Measurements from ENCODE around the gene SRMS. TPM values are rescaled to one million over a fixed set of nuclear protein-coding genes. Genes with fewer than 3 reads are reported as not detected.

SRMS gene
- total RNA-seq, 1 donor = not detected

DNA sequence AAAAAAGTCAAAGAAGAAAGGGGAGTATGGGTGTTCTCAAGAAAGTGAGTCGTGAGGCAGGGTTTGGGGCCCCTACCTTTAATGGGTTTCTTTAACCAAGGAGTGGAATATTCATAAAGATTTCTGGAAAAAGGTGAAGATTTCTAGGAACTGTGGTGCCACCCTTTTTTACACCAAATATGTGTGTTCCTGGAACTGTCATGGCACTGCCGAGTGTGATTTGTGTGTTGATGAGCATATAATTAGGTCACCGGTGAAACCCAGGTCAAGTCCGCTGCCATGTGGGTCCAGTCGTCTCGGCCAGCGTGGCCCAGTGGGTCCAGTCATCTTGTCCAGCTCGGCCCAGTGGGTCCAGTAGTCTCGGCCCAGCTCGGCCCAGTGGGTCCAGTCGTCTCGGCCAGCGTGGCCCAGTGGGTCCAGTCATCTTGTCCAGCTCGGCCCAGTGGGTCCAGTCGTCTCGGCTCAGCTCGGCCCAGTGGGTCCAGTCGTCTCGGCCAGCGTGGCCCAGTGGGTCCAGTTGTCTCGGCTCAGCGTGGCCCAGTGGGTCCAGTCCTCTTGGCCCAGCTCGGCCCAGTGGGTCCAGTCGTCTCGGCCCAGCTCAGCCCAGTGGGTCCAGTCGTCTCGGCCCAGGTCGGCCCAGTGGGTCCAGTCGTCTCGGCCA, 40.3 kb downstream of the SRMS start:
- DNase-seq (ENCODE audit: low read depth in 2 of 3, low spot score in 2 of 3) = no peak

GRCh38 chr20:63505723-63506122, 41.8 kb downstream of the SRMS start:
- DNase-seq (ENCODE audit: low read depth in 2 of 3, low spot score in 2 of 3) = no peak

DNA sequence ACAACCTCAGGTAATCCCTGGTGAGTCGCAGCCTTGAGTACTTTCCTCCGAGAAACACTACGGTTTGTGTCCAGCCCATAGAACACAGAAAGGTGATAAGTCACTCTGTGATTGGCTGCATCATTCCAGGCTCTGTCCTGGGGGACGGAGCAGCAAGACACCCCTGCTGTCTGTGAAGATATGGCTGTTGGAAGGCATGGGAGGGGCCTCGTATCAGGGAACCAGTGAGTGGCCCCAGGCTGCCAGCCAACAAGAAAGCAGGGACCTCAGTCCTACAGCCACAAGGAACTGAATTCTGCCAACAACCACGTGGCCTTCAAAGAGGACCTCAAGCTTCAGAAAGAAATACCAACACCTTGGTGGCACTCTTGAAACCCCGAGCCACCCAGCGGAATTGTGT, 42.3 kb downstream of the SRMS start:
- DNase-seq (ENCODE audit: low read depth in 2 of 3, low spot score in 2 of 3) = no peak

GRCh38 chr20:63504642-63505041, 42.9 kb downstream of the SRMS start:
- no peak for DNase-seq (ENCODE audit: low read depth in 2 of 3, low spot score in 2 of 3)

DNA sequence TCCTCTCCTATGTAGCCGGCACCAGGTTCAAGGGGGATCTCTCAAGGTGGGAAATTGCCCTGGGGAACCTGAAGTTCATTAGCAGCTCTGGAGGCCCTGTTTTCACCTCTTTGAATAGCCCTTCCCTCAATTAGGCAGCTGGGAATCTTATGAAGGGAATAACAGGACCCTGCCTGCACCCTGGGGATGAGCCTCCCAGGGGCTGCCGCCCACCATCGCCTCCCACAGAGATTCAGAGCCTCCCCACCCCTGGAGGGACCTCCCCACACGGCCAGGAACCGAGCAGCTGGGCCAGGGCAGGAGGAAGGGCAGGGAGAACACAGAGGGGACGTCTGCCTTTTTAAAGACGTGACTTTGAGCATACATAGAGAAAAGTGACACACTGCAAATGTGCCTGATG, 44.0 kb downstream of the SRMS start:
- DNase-seq (ENCODE audit: low read depth in 2 of 3, low spot score in 2 of 3) = no peak

DNA sequence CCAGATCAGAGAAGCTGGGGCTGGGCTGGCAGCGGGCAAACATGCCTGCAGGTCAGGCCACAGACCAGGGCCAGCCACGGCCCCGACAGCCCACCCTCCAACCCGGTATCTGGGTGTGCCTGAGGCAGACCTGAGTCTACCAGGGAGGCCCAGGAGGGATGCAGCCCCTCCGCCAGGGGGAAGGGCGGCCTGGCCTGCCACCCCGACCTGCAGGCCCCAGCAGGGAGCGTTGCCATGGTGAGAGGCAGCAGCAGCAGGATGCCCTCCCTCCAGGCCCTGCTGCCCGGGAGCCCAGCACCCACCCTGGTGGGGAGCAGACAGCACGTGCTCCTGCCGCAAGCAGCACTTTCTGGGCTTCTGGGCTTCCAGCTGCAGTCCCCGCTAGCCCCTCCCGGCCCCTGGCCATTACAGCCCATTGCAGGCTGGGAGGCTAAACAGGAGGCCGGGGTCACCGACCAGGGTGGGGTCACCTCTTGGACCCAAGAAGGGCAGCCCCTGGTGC, 44.8 kb downstream of the SRMS start:
- DNase-seq (ENCODE audit: low read depth in 2 of 3, low spot score in 2 of 3) = no peak

DNA sequence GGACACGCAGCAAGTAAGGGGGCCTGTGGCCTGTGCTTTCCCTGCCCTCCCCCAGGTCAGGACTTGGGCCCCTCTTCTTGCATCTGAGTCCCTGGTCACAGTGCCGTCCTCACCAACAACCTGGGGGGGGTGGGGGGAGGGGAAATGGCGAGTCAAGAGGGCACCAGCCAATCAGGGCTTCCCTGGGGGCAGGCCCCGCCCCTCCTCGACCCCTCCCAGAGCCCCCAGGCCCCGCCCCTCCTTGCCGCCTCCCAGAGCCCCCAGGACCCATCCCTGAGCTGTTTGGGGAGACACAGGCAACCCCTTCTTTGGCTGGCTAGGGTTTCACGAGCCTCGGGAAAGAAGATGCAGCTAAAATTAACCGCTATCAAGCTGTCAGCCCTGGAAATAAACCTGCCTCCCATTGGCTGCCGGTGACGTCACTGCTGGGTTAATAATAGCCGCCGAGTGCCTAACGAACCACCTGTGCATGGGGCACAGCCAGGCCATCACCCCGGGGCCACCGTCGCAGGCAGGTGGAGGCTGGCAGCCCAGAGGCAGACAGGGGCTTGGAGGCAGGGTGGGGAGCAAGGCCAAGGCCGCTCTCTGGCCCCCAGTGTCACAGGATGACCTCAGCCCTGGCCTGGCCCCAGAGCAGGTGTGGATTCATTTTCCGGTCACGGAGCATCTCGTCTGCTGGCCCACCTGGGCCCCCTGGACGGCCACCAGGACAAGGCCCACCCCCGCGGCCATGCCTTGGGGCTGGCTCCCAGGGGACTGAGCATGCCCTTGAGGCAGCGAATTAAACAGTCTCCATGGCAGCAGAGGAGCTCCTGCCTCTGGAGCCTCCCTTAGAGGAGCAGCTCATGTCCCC, 45.5 kb downstream of the SRMS start:
- DNase-seq (ENCODE audit: low read depth in 2 of 3, low spot score in 2 of 3) = no peak

DNA sequence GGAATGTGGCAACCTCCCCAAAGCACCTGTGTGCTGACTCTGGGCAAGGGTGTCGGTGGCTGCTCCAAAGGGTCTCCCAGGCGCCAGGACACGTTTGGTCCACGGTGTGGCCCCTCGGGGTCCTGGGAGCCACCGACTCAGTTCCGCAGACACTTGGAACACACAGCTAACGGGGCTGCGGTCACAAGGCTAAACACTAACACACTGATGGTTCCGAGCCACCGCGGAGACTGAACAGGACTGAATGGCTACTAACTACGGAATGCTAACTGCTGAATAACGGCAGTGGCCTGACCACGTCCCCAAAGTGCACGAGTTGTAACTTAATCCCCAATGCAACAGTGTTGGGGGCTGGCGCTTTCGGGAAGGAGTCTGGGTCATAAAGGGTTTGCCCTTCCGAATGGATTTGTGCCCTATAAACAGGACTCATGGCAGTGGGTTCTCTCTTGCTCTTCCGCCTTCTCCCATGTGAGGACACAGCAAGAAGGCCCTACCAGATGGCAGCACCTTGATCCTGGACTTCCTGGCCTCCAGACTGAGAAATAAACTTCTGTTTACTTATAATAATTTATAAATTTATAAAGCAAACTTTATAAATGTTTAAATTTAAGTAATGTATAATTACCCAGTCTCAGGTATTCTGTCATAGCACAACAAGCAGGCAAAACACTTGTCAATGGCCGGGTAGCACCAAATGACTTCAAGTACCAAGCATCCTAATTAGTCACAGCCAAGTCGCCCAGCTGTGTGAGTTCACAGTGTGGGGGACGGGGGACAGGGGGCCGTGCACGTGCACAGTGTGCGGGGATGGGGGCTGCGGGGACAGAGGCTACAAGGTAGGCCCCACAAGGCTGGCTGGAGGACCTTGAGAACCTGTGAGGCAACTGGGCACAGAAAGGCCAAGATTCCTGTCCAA, 46.4 kb downstream of the SRMS start:
- no peak for DNase-seq (ENCODE audit: low read depth in 2 of 3, low spot score in 2 of 3)

DNA sequence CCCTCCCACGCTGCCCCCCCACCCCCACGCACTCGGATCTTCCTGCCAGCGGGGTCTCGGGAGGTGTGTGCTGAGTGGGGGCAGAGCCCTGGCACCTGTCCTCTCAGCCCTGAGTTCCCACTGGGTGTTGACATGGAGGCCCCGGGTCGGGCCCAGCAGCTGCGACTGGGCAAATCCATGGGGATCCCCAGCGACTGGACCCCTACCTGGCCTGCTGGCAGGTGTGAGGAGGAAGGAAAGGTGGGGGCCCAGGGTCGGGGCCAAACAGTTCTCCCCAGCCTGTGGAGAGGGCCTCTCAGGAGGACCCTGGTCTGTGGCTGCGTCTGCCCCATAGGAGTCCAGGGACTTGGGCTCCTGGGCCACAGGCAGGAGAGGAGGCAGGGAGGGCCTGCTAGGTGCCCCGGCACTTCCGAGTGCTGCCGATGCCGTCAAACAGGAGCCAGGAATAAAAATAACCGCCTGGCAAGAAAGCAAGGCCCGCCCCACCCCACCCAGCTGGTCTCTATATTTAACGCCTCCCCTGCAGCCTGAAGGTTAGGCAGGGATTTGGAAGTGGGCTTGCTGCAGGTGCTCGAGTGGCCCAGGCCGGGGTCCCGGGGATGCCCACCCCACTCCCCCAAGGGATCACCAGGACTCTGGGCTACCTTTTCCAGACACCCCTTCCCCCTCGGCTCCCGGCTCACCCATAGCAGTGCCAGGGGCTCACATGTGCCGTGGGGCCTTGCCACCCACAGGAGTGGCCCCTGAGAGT, 47.2 kb downstream of the SRMS start:
- no peak for DNase-seq (ENCODE audit: low read depth in 2 of 3, low spot score in 2 of 3)

DNA sequence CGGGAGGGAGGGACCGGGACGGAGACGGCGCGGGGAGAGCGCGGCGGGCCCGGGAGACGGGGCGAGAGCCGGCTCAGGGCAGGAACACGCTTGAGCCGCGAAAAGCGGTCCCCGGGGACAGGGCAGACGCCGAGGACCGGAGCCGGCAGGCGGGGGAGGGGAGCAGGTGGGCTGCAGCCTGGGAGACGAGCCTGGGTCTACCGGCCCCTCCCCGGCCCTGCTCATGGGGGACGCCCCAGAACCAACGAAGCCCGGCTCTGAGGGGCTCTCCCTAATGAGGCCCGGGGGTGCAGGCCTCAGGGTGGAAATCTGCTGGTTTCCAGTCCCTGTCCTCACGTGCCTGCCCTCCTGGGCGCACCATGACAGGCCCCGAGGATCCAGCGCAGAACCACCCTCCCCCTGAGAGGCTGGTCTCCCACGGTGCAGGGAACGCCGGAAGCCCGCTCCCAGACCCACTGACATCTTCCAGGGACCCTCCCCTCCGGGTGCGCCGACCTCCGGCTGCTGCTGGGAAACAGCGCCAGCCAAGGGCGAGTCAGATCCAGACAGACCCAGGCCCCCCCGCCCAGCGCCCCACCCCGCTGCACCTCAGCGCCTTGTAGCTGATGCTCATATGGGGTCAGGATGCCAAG, 48.1 kb downstream of the SRMS start:
- no peak for DNase-seq (ENCODE audit: low read depth in 2 of 3, low spot score in 2 of 3)

DNA sequence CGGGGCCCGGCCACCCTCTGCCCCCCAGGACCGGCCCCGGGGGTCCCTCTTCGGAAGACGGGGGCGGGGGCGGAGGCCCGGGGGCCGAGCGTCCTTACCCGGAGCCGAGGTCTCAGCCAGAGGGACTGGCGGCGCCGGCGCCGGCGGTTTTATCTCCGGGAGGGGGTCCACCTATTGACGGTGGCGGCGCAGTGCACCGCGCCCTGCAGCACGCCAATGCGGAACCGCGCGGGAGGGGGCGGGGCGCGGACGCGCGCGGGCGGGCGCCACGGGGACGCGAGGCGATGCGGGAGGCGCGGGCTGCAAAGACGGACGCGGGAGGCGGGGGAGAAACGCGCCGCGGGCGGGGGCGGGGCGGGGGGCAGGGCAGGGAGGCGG, 48.6 kb downstream of the SRMS start, which contains the start of gene EEF1A2:
Gene EEF1A2, minus strand, starts transcription at position 124 of the 378 bp plus-strand sequence. CDS start 1,320 bp downstream, outside the sequence.
- peak; percentile 40 to 71 (median 47) for DNase-seq (ENCODE audit: low read depth in 2 of 3, low spot score in 2 of 3)

DNA sequence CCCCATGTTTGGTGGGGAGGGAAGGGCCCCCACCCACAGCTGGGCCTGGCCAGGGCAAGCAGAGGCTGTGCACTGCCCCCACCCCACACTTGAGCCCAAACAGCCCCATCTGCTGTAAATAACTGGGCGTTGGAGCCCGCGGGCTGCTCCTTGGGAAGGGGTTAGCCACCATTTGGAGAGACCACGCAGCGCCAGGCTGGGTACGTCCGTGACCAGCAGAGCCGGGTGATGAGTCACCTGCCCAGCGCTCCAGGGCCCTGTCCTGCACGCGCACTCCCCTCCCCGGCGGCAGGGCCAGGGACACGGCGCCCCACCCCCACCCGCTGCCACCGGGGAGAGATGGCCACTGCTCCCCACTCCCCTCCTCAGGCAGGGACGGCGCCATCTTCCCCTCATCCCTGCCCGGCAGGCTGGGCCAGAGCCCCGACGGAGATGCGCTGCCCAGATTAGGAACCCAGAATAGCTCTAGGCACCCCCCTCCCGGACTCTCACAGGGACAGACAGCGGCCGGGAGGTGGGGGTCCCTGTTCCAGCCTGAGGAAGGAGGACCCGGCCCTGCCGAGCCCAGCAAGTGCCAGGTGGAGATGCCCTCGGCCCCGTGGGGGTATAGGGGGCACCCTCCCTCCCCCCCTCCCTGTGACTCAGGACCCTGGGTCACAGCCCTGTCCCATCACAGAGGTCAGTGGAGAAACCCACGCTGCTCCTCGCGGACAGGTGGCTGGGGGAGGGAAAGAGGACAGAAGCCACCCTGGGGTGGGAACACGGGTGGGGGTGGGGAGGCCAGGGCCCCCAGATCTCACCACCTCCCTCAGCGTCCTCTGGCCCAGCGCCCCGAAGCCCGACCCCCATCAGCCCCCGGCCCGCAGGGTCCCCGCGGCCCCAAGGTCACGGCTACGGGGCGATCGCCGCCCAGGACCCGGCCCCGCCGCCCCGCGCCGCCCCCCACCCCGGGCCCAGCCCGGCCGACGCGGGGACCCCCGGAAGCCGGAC, 49.3 kb downstream of the SRMS start:
- DNase-seq (ENCODE audit: low read depth in 2 of 3, low spot score in 2 of 3) = peak in 1 of 3 donors; percentile 21

DNA sequence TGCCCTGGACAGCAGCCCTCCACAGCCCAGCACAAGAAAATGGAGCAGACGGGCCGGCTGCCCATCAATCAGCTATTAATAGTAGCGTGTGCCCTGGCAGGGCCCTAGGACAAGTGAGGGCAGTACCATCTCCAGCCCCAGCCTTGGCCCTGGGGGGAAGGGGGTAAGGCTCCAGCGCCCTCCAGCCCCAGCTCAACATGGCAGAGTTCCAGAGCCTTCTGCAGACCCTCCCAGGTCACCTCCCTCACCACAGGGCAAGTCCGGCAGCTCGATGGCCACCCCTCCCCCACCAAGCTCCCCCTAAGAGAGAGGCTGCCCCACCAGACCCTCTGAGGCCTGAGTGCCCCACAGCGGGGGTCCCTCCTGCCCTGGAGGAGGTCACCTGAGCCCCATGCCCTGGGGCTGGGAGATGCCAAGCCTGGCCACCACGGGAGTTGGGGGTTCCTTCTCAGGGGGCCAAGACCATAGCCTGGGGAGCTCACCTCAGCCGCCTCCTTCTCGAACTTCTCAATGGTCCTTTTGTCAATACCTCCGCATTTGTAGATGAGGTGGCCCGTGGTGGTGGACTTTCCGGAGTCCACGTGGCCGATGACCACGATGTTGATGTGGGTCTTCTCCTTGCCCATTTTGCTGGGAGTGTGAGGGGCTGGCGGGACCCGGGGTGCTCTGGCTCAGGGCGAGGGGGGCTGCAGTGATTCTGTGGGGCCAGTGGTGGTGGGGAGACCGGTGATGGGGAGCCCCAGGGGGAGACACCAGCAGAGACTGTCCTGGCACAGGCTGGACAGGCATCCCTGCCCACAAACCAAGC, 50.2 kb downstream of the SRMS start:
- DNase-seq (ENCODE audit: low read depth in 2 of 3, low spot score in 2 of 3) = no peak

DNA sequence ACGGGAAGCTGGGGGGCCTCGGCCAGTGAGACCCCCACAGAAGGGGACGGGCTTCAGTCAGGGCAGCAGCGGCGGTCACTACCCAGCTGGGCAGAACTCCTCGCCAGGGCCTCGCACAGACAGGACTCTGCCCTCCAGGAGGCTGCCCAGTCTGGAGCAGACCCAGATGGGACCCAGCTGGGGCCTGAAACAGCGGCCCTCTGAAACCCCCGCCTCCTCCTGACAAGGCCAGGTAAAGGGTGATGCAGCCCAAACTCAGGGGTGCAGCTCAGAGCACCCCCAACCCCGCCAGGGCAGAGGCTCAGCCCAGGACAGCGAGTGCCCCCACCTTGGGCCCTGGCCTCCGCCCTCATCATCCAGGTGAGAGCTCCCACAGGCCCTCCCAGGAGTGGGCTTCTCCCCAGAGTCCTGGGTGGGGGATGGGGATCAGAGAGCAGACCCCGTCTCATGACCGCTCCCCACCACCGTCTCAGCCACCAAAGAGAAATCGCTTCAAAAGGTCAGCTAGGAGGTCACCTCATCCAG, 50.9 kb downstream of the SRMS start:
- DNase-seq (ENCODE audit: low read depth in 2 of 3, low spot score in 2 of 3) = no peak

GRCh38 chr20:63495741-63496595, 51.6 kb downstream of the SRMS start:
- peak in 2 of 3 donors; percentile 52 to 72 for DNase-seq (ENCODE audit: low read depth in 2 of 3, low spot score in 2 of 3)

- no peak for DNase-seq (ENCODE audit: low read depth in 2 of 3, low spot score in 2 of 3)
Measured at GRCh38 chr20:63495167-63495720, 52.3 kb downstream of the SRMS start.
